HG02938 (cell line): ENCODE results near the gene GPR75.
A peak's percentile ranks its signal among the peaks of the same experiment; 100 is the strongest.
"Not testable (repeated sequence)": the region's sequence is repeated elsewhere in the genome, so short reads cannot be mapped to it uniquely, and the experiment has no call there.

ENCODE experiments used
- ATAC-seq: cut with Tn5 transposase; IDR thresholded peaks from one replicate; pipeline ENCODE4 v1.9.1; 2021; ENCODE audit warnings: mild to moderate bottlenecking, moderate library complexity; ENCODE audit not compliant: unreplicated experiment

Gene GPR75

DNA sequence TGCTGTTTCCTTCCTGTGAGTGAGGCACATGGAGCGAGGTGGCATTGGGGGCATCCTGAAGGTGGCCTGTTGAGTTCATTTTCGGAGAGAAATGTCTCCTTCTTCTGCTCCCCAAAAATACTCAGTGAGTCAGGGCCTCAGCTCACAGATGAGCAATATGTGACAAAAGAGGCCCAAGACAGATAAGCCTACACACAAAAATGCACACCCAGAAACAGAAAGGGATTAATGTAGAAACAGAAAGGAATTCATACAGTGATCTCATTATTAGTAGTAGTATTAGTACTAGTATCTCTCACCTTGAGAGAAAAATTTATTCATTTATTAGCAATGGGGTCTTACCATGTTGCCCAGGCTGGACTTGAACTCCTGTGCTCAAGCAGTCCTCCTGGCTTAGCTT lies 5.1 kb downstream of the GPR75 start:
- peak; percentile 42 for ATAC-seq

DNA sequence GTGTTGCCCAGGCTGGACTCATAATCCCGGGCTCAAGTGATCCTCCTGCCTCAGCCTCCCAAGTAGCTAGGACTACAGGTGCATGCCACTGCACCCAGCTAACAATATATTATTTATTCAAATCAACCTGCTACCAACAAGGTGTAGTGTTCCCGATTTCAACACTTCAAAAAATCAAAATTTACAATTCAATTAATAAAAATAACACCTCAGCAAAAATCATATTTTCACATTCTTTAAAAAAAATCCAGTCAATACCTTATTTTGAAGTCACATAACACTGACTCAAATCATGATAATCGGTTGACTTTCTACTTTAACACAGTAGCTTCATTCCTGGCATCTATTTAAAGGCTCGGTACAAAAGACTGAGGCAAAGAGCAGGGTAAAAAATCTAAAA lies 7.2 kb downstream of the GPR75 start:
- no peak for ATAC-seq

DNA sequence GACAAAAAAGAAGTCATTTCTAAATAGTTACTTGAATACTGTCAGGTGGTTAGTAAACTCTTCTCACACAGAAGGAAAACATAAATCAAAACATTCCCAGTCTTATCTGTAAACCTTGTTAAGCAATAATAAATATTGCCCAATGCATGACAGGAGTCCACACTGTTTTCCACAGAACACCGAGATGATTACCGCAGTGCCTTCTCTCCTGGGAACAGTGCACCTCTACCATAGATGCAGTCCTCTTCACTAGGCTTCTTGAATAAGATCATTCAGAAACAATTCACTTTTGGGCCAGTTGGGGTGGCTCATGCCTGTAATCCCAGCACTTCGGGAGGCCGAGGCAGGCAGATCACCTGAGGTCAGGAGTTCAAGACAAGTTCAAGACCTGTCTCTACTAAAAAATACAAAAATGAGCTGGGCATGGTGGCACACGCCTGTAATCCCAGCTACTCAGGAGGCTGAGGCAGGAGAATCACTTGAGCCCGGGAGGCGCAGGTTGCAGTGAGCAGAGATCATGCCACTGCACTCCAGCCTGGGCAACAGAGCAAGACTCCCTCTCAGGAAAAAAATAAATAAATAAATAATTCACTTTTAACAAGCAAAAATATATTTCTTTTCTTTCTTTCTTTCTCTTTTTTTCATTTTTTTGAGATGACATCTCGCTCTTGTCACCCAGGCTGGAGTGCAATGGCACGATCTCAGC lies 8.6 kb downstream of the GPR75 start:
- not testable (repeated sequence) for ATAC-seq

DNA sequence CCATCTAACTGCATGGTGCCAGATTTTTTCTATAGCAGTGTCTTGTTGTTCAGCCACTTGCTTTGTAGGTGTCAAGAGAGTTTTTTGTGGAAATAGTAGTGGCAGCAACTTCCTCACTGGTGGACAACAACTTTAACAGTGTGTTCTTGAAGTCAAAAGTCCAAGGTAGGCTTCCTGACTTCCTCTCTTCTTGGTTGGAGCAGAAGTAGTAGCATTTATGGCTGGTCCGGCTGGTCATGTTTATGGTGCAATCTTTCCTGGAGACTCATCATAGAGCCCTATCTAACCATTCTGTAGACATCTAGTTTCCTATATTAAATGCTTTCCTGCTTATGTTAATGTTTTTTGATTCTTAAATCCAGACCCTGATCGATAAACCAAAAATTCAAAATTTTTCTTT lies 11.7 kb downstream of the GPR75 start:
- ATAC-seq, result no peak

DNA sequence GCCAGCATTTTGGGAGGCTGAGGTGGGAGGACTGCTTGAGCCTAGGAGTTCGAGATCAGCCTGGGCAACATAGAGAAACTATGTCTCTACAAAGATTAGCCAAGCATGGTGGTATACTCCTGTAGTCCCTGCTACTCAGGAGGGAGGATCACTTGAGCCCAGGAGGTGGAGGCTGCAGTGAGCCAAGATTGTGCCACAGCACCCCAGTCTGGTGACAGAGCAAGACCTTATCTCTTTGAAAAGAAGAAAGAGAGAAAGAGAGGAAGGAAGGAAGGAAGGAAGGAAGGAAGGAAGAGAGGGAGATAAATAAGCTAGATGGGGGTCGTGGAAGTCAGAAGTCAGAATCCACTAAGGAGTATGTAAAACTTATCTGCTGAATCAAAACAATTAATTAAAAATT lies 16.2 kb downstream of the GPR75 start:
- no peak for ATAC-seq

DNA sequence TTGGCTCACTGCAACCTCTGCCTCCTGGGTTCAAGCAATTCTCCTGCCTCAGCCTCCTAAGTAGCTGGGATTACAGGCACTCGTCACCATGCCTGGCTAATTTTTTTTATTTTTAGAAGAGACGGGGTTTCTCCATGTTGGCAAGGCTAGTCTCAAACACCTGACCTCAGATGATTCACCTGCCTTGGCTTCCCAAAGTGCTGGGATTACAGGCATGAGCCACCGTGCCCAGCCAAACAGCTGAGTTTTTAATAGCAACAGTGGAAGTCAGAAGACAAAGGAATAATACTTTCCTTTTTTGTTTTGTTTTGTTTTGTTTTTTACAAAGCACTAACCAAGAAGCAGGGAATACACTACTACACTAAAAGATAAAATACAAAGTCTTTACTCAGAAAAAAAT lies 16.9 kb downstream of the GPR75 start:
- ATAC-seq, result no peak

DNA sequence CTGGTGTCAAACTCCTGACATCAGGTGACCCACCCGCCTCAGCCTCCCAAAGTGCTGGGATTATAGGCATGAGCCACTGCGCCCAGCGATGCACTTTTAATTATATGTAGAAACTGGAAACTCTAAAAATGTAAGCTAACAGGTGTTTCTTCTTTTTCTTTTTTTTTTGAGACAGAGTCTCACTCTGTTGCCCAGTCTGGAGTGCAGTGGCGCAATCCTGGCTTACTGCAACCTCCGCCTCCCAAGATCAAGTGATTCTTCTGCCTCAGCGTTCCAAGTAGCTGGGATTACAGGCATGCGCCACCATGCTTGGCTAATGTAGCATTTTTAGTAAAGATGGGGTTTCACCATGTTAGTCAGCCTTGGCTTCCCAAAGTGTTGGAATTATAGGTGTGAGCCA lies 18.1 kb downstream of the GPR75 start:
- not testable (repeated sequence) for ATAC-seq

DNA sequence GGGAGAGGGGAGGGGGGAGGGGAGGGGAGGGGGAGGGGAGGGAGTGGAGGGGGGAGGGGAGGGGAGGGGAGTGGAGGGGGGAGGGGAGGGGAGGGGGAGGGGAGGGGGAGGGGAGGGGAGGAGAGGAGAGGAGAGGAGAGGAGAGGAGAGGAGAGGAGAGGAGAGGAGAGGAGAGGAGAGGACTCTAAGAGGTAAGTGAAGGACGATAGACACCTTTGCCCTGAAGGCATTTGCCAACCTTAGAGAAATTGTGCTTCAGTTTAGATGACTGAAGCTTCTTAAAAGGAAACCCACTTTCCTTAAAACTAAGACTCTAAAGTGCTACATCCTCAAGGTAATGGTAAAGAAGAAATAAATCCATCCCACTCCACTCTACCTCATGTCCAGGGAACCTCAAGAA lies 19.2 kb downstream of the GPR75 start:
- no peak for ATAC-seq

DNA sequence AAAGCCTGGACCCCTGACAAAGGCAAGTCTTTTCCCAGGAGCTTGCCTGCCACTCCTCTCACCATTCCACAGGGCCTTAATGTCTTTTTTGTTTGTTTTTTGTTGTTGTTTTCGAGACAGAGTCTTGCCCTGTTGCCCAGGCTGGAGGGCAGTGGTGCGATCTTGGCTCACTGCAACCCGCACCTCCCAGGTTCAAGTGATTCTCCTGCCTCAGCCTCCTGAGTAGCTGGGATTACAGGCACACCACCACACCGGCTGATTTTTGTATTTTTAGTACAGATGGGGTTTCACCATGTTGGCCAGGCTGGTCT lies 29.8 kb downstream of the GPR75 start:
- ATAC-seq, result not testable (repeated sequence)

DNA sequence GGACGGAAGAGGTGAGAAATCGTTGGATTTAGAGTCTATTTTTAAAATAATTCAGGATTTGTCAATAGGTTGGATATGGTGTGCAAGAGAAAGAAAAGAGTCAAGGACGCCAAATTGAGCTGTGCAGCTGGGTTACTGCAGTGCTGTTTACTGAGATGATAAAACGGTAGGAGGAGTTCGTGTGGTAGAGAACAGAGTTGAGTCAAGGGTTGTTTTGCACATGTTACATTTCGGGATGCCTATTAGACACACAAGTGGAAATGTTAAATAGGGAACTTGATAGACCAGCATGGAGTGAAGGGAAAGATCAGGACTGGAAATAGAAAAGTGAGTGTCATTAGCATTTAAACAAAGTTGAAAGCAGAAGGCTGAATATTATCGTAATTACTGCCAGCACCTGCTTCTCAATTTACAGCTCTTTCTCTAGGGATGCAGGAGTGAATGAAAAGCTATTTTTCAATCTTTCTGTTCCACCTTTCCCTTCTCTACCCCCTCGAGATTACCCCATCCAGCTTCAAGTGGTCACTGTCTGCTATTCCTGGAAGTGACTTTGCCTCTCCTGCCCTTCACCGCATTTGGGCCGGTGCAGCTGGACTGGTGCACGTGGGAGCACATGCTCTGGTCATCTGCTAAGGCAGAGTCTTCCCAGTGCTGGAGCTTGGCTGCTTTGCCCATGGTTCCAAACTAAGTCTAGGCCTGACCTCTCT lies 30.3 kb downstream of the GPR75 start:
- ATAC-seq, result no peak

DNA sequence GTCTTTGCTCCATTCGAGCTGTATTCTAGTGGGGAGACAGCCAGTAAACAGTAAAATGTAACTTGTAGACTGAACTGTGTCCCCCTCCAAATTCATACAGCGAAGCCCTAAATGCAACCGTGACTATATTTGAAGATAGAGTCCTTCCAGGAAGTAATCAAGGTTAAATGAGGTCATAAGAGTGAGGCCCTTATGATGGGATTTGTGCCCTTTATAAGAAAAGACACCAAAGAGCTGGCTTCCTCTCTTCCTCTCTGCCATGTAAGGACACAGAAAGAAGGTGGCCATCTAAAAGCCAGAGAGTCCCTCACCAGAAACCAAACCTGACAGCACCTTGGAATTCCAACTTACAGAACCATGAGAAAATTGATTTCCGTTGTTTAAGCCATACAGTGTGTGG lies 31.4 kb downstream of the GPR75 start:
- ATAC-seq, result no peak

DNA sequence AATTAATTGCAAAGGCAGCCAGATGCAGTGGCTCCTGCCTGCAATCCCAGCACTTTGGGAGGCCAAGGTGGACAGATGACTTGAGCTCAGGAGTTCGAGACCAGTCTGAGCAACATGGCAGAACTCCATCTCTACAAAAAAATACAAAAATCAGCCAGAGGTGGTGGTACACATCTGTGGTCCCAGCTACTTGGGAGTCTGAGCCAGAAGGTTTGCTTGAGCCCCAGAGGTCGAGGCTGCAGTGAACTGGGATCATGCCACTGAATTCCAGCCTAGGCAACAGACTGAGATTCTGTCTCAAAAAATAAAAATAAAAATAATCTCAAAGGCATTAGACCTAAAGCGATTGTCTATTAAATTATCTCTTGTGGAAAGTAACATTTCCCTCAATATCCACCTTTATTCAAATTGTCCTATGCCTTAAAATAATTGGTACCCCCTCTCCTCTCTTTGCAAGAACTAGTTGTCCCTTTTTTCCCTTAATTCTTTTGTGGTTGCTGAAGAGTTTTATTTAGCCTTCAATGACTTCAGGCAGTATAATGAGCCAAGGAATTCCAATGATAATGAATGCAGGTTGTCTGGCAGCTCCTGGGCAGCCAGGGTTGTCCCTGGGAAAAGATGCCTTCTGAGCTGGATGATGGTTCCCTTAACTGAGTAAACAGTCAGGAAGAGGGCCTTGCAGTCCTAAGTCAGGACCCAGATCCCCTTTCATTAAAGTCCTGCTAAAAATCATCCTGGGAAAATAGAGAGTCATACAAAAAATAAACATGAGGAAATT lies 32.2 kb downstream of the GPR75 start:
- ATAC-seq, result no peak

DNA sequence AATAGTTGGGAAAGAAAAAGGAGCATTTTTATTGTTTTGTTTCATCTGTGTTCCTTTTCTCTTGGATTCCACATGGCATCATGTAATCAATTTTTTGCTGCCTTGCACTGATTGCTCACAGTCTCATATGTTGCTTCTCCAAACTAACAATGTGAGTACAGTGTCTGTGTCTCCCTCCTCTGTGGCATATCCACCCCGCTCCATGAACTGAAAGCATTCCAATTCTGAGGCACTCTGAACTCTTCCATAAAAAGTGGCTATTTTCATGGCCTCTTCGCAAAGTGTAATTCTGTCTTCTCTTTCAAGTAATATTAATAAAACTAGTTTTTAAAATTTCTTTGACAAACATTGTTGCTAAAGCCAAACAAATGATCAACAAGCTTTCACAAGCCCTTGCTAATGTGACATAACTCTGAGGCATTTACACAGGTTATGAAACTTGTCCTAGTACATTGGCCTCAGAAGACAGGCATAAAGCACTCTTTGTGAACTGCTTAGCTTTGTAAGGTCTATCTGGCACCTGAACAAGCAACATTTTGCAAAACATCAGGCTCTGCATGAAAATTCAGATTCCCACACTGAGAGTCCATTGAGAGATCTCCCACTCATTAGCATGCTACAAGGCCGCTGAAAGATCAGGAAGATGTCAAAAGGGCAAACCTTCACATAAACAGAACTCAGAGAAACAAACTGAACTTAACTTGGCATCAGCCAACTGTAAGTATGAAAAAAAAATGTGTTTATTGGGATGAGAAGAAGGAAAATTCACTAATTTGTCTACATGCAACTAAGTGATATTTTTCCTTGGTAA lies 33.0 kb downstream of the GPR75 start:
- ATAC-seq, result no peak

DNA sequence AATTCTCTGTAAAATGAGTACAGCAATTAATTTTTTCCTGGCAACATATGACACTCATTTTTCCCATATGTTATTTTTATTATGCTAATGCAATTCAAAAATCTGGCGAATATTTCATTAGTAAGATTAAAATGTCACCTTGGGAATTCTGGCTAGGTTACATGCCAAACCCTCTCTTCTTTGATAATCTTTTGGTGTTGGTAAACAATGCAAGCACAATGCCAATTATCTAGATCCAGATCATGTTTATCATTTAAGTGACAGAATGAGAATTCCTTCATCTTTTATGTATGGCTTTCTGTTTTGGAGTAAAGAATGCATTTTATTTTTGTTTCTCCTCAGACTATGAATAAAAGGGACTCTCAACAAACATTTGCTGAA lies 33.7 kb downstream of the GPR75 start:
- no peak for ATAC-seq

DNA sequence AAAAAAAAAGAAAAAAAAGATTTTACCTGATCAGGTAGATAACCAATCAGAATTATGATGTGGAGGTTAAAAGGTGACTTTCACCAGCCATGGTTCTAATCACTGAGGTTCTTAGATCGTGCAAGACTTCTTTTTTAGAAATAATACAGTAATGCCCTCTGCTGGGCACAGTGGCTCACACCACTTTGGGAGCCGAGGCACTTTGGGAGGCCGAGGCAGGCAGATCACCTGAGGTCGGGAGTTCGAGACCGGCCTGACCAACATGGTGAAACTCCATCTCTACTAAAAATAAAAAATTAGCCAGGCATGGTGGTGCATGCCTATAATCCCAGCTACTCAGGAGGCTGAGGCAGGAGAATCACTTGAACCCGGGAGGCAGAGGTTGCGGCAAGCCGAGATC lies 36.1 kb downstream of the GPR75 start:
- not testable (repeated sequence) for ATAC-seq

DNA sequence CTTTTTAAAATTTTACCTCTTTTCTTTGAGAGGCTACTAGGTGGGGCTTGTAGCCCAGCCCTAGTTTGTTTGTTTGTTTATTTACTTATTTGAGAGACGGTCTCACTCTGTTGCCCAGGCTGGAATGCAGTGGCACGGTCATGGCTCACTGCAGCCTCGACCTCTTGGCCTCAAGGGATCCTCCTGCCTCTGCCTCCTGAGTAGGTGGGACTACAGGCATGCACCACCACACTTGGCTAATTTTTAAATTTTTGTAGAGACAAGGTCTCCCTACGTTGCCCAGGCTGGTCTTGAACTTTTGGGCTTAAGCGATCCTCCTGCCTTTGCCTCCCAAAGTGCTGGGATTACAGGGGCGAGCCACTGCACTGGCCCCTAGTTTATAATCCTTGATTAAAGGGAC lies 38.0 kb downstream of the GPR75 start:
- no peak for ATAC-seq

DNA sequence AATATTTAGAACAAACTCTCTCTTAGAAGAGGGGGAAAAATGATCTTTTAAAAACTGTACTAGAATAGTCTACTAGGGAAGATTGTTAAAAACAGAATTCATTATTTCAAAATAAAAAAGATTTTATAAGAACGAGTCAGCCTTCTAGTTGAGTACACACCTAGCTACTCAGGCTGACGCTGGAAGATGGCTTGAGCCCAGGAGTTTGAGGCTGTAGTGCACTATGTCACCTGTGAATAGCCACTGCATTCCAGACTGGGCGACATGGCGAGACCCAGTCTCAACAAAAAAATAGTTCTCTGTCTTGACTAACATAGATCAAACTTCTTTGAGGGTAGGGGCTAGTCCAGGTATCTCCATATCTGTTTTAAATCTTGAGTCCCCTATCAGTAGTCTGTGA lies 39.1 kb downstream of the GPR75 start:
- no peak for ATAC-seq

DNA sequence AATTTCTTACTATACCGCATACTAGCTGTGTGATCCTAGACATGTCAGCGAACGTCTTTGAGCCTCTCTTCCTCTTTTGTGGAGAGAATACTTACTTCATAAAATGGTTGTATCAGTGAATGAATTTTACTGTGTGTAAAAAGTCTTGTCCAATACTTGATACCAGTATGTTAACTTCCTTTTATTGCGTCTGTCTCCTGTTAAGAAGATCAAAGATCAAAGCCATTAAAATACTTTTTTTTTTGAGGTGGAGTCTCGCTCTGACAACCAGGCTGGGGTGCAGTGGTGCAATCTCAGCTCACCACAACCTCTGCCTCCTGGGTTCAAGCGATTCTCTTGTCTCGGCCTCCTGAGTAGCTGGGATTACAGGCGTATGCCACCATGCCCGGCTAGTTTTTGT lies 39.7 kb downstream of the GPR75 start:
- ATAC-seq, result no peak

DNA sequence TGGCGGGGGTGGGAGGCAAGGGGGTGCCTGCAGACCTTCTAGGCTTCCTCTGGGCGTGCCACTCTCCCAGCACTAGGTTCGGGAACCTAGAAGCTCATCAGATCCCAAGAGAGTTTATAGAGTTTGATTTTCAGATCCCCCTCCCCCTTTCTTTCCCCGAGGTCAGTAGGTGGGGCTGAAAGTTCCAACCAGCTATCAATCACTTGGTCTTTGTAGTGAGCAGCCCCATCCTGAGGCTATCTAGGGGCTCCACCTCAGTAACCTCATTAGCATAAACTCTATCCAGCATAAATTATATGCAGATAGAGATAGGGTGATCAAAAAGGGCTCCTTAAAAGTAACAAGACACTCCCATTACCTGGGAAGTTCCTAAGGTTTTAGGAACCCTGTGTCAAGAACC lies 40.1 kb downstream of the GPR75 start:
- no peak for ATAC-seq

DNA sequence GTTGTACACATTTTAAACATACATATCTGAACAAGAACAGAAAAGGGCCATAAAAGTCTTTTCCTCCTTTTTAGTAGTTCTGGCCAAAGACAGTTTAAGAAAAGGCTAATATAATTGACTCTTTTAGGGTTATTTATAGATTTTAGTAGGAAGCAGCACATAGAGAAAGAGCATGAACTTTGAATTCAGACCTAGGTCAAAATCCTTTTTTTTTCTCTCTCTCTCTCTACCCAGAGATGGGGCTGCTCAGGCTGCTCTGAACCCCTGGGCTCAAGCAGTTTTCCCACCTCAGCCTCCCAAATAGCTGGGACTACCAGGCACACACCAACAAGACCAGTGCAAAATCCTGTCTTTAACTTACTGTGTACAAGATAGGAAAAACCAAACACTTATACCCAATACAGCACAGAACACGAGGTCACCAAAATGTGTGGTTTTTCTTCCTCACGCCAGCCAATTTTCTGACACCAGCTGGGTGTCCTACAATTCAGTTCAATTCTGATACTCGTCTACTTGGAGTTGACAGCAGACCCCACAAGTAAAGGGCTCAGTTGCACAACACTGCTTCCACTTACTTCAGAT lies 40.8 kb downstream of the GPR75 start:
- no peak for ATAC-seq

DNA sequence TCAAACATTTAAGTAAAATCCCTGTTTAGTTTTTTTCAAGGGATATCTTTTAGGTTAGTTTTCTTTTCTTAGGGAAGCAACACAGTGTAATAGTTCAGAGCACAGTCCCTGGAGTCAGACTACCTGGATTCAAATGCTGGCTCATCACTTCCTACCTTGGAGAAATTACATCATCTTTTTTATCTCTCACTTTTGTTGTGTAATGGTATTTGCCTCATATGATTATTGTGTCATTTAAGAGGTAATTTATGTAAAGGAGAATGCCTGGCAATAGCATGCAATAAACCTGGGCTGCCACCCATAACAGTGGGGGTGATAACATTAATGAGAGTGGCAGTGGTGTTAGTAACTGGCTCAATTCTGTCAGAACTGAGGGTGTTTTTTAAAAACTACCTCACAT lies 46.6 kb downstream of the GPR75 start:
- no peak for ATAC-seq
